Activated CD8-positive, alpha-beta T cell treated with anti-CD3 and anti-CD28 coated beads for 36 hours (primary cell): Measurements from ENCODE around the gene ANGPT4. TPM values are rescaled to one million over a fixed set of nuclear protein-coding genes. Genes with fewer than 3 reads are reported as not detected.

ENCODE experiments used
- ATAC-seq: fragments of 200-7000 bp; cut with Tn5 transposase; one replicate; pipeline ENCODE4 v1.10.0; 2021; ENCODE audit warnings: mild to moderate bottlenecking, moderate library complexity
- CTCF ChIA-PET: fragments of 350-600 bp; sonication (Branson Sonifier 250); formaldehyde crosslinking; loops from one replicate; lab custom pipeline; 2021; ENCODE audit warnings: antibody characterized with exemption; lab: Charles Lee
- POLR2A ChIA-PET: fragments of 350-600 bp; sonication (Branson Sonifier 250); formaldehyde crosslinking; loops from one replicate; lab custom pipeline; 2021; ENCODE audit warnings: antibody characterized with exemption; lab: Charles Lee
- DNase-seq: peaks from one replicate; pipeline ENCODE4 v3.0.0-alpha.2; 2020
- H3K27ac Mint-ChIP-seq: one replicate; pipeline ENCODE4 v1.8.0; 2021; ENCODE audit warnings: mild to moderate bottlenecking, mixed read lengths
- H3K27me3 Mint-ChIP-seq: one replicate; pipeline ENCODE4 v1.8.0; 2021; ENCODE audit warnings: mixed read lengths
- H3K36me3 Mint-ChIP-seq: one replicate; pipeline ENCODE4 v1.8.0; 2021; ENCODE audit warnings: low read depth, mixed read lengths
- H3K4me1 Mint-ChIP-seq: one replicate; pipeline ENCODE4 v1.8.0; 2021; ENCODE audit warnings: low read depth, mixed read lengths
- H3K4me3 Mint-ChIP-seq: one replicate; pipeline ENCODE4 v1.8.0; 2021; ENCODE audit warnings: mild to moderate bottlenecking, moderate library complexity, mixed read lengths
- H3K9me3 Mint-ChIP-seq: one replicate; pipeline ENCODE4 v1.8.0; 2021; ENCODE audit warnings: mixed read lengths
- intact Hi-C: fragments of 100-400 bp; cut with micrococcal nuclease; formaldehyde crosslinking; loops from one replicate; pipeline ENCODE4 v1.10.0; 2022
- total RNA-seq, 2 experiments: library from RNA; stranded (reverse); gene quantifications; one replicate each; pipeline ENCODE4 v1.2.3, GENCODE V29; 2021
- TF ChIP-seq, protein P1 (sequence below): fragments of 200-600 bp; IDR thresholded peaks from one replicate; pipeline ENCODE4 v1.8.0; 2022; ENCODE audit warnings: antibody characterized with exemption, mild to moderate bottlenecking

ANGPT4 gene
- total RNA-seq, 2 experiments from 2014 or later, result not detected

DNA sequence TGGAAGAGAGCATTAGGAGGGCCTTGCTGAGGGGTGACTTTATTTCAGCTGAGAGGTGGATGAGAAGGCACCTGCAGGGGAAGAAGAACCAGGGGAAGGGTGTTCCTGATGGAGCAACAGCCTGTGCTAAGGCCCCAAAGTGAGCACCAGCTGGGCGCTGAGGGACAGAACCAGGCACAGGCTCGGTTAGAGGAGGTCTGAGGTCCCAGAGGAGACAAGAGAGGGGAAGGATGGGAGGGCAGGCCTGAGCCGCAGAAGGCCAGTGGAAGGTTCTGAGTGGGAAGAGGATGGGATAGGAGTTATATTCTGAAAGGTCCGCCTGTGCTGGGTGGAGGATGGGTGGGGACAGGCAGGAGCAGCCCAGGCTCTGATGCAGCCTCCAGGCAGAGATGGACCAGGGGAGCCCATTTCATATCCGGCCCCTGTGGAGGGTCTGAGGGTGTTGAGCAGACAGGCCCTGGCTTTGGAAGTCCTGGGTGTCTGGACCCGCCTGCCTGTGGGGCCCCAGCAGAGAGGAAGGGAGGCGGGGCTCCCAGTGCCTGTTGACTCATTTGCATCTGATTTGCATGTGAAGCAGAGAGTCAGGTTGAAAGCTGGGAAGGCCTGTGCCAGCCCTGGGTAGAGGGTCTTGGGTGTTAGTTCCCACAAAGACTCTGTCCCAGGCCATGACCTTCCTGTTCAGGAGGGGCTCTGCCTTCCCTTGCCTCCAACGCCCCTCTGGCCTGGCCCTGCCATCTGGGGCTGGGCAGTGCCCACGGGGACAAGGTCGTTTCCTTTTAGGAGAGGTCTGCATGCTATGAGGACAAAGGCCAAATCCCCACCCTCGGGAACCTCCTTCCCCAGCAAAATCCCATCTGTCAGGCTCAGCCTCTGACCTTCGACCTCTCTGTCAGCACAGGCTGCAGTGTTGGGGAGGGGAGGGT, 93.2 kb downstream of the ANGPT4 start:
- Mint-ChIP-seq H3K27me3 (no peaks in the 10 kb centered on the region), H3K4me1 (peaks cover 2% of the 10 kb centered on the region), H3K4me3 (no peak overlapping the region), H3K36me3 (no peaks in the 10 kb centered on the region), H3K27ac (no peak overlapping the region), H3K9me3 (no peaks in the 10 kb centered on the region)
- POLR2A ChIA-PET, result no interaction called here
- TF ChIP-seq, protein P1, sequence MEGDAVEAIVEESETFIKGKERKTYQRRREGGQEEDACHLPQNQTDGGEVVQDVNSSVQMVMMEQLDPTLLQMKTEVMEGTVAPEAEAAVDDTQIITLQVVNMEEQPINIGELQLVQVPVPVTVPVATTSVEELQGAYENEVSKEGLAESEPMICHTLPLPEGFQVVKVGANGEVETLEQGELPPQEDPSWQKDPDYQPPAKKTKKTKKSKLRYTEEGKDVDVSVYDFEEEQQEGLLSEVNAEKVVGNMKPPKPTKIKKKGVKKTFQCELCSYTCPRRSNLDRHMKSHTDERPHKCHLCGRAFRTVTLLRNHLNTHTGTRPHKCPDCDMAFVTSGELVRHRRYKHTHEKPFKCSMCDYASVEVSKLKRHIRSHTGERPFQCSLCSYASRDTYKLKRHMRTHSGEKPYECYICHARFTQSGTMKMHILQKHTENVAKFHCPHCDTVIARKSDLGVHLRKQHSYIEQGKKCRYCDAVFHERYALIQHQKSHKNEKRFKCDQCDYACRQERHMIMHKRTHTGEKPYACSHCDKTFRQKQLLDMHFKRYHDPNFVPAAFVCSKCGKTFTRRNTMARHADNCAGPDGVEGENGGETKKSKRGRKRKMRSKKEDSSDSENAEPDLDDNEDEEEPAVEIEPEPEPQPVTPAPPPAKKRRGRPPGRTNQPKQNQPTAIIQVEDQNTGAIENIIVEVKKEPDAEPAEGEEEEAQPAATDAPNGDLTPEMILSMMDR, result no peak
- ATAC-seq (no peak), DNase-seq (no peak)
- intact Hi-C loops, result no loop called here
- CTCF ChIA-PET, result interaction anchor here (1.5 kb wide), 1 partner anchor 148 kb away, joined by 3 read pairs; no protein-coding TSS in a partner anchor

DNA sequence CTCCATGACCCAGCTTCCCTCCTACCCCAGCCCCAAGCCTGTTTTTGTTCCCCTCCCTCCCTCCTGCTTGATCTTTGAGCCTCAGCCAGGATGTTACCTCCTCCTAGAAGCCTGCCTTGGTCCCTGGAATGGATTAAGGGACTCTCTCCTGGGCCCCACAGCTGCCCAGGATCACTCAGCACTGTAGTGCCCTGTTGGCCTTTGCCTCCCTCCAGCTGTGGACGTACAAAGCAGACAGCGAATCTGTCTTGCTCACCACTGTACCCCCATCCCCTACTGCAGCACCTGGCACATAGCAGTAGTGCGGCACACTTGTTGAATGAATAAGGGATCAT, 94.4 kb downstream of the ANGPT4 start:
- intact Hi-C loops, result no loop called here
- POLR2A ChIA-PET, result no interaction called here

DNA sequence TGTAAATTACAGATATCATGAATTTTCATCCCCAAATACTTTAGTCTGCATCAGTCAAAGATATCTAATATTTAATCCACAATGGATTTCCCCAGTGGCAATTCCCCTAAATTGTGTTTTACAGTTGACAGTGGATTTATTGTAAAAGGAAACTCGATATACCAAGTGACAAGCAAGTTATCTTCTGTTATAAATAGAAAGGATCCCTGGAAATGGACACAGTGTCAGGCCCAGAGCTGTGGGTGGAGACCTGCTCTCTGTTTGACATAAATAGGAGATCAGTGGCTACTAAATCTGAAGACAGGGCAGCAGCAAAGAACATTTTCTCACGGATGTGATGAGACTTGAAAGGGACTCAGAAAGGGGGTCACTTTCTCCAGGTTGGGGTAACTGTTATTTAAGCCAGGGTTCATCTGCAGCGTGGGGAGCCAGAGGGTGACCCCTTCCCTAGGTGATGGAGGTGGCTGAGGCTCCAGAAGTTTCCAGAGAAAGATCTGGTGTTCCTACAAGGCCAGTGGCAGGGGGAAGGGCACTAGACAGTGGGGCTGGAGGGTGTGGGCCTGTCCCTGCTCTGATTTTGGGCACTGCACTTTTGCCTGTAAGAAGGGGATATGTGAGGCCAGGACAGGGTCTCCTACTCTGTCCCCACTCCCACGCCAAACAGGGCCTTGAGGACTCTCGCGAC, 94.9 kb downstream of the ANGPT4 start:
- ATAC-seq (no peak), DNase-seq (no peak)
- no peaks in the 10 kb centered on the region for H3K27me3 Mint-ChIP-seq
- H3K4me3 Mint-ChIP-seq, result no peak overlapping the region
- H3K4me1 Mint-ChIP-seq, result peaks cover 2% of the 10 kb centered on the region
- H3K27ac Mint-ChIP-seq, result no peak overlapping the region
- H3K36me3 Mint-ChIP-seq, result no peaks in the 10 kb centered on the region
- CTCF ChIA-PET, result interaction anchor here (9.8 kb wide), 1 partner anchor 137 kb away, joined by 266 read pairs; no protein-coding TSS in a partner anchor
- H3K9me3 Mint-ChIP-seq, result no peaks in the 10 kb centered on the region
- POLR2A ChIA-PET, result no interaction called here
- TF ChIP-seq, protein P1, result no peak
- intact Hi-C loops, result no loop called here

More for the DNA sequence above, 94.4 kb downstream of the ANGPT4 start:
- Mint-ChIP-seq H3K4me1 (peaks cover 2% of the 10 kb centered on the region), H3K4me3 (no peak overlapping the region), H3K27me3 (no peaks in the 10 kb centered on the region), H3K27ac (no peak overlapping the region), H3K36me3 (no peaks in the 10 kb centered on the region), H3K9me3 (no peaks in the 10 kb centered on the region)
- TF ChIP-seq, protein P1, result no peak
- DNase-seq (no peak), ATAC-seq (no peak)
- CTCF ChIA-PET, result interaction anchor here (9.8 kb wide), 1 partner anchor 137 kb away, joined by 266 read pairs; no protein-coding TSS in a partner anchor

DNA sequence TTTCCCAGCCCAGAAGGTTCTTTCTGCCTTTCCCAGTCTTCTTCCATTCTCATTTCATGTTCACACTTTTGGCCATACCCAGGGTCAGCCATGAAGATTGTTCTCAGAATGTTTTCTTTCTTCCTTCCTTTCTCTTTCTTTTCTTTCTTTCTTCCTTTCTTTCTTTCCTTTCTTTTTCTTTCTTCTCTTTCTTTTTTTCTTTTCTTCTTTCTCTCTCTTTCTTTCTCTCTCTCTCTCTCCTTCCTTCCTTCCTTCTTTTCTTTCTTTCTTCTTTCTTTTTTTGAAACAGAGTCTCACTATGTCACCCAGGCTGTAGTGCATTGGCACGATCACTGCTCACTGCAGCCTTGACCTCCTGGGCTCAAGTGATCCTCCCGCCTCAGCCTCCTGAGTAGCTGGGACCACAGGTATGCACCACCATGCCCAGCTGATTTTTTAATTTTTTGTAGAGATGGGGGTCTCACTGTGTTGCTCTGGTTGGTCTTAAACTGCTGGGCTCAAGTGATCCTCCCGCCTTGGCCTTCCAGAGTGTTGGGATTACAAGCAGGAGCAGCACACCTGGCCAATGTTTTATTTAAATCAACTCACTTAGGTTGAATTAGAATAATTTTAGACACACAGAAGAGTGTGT, 95.7 kb downstream of the ANGPT4 start:
- Mint-ChIP-seq H3K27me3 (peaks cover 5% of the 10 kb centered on the region), H3K9me3 (no peaks in the 10 kb centered on the region), H3K27ac (peak overlapping the region; percentile 25), H3K4me1 (peaks cover 6% of the 10 kb centered on the region), H3K36me3 (no peaks in the 10 kb centered on the region), H3K4me3 (no peak overlapping the region)
- POLR2A ChIA-PET, result no interaction called here
- no peak for ATAC-seq
- CTCF ChIA-PET, result interaction anchor here (9.8 kb wide), 1 partner anchor 138 kb away, joined by 266 read pairs; no protein-coding TSS in a partner anchor
- TF ChIP-seq, protein P1, result no peak
- no peak for DNase-seq
- intact Hi-C loops, result no loop called here

Other genes with a start within 250 kb of the ANGPT4 start
- not detected for gene SCRT2, start 240.5 kb downstream of the ANGPT4 start, total RNA-seq
- not detected for gene SLC52A3, start 147.8 kb downstream of the ANGPT4 start, total RNA-seq
- gene FAM110A, start 82.6 kb downstream of the ANGPT4 start, total RNA-seq, result 10 to 100 TPM; 20.5 to 23.1 TPM
- not detected for gene RSPO4, start 86.0 kb upstream of the ANGPT4 start, total RNA-seq
- 100 to 1,000 TPM; 150 to 154 TPM for gene PSMF1, start 202.3 kb upstream of the ANGPT4 start, total RNA-seq